IPS-18c (cell line): ENCODE measurements around the gene ANKH.
A peak's percentile ranks its signal among the peaks of the same experiment; 100 is the strongest.

ENCODE experiments used
- H3K4me3 ChIP-seq: 2 replicates; pipeline ENCODE4 v1.7.0; 2013; ENCODE audit warnings: low read depth, mild to moderate bottlenecking, low read length, moderate library complexity; ENCODE audit not compliant: insufficient read depth
- H3K9me3 ChIP-seq: one replicate; pipeline ENCODE4 v1.6.1; 2013; ENCODE audit warnings: mild to moderate bottlenecking, low read length, moderate library complexity; ENCODE audit not compliant: control insufficient read depth, insufficient read depth

ANKH gene

DNA sequence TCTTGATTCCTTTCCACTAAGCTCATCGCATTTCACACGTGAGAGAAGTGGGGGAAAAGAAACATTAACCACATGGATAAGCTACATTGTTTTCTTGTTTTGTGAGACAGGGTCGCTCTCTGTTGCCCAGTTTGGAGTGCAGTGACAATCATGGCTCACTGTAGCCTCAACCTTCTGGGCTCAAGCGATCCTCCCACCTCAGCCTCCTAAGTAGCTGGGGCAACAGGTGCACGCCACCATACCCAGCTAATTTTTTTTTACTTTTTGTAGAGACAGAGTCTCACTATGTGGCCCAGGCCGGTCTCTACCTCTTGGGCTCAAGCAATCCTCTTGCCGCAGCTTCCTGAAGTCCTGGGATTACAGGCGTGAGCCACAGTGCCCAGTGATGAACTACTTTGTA lies 204.3 kb downstream of the ANKH start:
- H3K4me3 ChIP-seq: no peak overlapping the region
- H3K9me3 ChIP-seq: no peaks in the 10 kb centered on the region

DNA sequence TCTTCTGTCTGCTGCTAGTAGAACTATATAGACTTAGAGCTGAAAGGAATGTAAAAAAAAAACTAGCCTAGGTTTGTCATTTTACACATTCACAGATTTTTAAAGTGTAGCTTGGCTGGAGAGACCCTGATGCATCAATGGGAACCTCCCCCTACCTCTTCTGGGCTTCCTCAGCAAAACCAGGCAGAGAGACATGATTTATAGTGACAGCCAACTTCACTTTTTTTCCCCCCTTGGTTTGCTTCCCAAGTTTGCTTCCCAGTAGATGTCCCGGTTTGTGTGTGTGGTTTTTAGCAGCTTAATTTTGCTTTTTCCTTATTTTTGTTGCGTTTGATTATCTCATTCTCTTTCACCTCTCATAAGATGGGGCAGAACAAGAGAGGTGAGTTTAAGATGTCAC lies 205.2 kb downstream of the ANKH start:
- Histone ChIP-seq H3K4me3 (no peak overlapping the region), H3K9me3 (no peaks in the 10 kb centered on the region)

DNA sequence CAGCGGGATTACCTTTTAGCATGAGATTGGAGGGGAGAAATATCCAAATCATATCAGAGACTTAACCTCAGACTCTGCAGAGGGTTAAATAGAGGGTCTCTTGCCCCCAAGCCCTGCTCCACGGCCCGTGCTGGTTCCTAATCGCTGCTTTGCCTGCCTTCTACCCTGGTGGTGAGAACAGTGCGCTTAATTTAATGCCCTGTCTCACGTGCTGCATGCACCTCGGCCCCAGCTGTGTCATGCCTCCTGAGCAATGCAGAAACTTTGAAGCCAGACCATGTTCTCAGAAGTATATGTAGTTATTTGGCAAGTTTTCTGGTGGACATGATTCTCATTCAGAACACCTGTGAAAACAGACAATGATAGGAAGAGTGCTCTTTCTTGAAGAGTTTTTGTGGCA lies 205.6 kb downstream of the ANKH start:
- H3K9me3 ChIP-seq: no peaks in the 10 kb centered on the region

DNA sequence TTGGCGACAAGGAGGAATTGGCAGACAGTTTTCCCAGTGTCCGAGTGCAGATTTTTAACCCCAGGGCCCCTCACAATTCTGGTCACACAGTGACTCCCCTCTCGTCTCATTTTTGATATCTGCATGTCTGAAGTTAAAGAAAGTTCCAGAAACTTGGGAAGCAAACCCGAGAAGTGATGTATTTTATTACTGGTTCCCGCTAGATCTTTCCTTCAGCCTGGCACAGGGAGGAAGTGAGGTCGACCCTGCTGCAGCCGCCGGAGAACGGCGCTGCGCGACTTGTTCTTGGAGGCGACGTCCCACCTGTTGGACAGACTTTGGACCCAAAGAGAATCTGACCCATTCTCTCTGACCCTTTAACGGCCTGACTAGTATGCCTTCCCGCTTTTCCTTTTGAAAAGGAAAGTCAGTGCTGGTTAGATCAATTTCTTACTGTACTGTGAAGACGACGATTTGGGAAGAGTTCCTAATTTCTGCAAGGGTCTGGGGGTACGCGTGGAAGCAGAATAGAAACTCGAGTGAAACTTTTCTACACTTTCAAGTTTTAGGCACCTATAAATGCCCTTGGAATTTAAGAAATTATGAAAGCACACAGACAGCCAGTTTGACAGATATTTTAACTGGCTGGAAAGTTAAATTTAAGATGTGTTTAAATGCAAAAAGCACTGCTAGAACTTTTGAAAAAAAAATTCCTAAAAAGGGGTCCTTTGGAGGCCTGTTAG lies 206.3 kb downstream of the ANKH start:
- no peaks in the 10 kb centered on the region for H3K9me3 ChIP-seq
- peak overlapping the region; percentile 84 for H3K4me3 ChIP-seq

More for the DNA sequence above, 205.6 kb downstream of the ANKH start:
- no peak overlapping the region for H3K4me3 ChIP-seq

DNA sequence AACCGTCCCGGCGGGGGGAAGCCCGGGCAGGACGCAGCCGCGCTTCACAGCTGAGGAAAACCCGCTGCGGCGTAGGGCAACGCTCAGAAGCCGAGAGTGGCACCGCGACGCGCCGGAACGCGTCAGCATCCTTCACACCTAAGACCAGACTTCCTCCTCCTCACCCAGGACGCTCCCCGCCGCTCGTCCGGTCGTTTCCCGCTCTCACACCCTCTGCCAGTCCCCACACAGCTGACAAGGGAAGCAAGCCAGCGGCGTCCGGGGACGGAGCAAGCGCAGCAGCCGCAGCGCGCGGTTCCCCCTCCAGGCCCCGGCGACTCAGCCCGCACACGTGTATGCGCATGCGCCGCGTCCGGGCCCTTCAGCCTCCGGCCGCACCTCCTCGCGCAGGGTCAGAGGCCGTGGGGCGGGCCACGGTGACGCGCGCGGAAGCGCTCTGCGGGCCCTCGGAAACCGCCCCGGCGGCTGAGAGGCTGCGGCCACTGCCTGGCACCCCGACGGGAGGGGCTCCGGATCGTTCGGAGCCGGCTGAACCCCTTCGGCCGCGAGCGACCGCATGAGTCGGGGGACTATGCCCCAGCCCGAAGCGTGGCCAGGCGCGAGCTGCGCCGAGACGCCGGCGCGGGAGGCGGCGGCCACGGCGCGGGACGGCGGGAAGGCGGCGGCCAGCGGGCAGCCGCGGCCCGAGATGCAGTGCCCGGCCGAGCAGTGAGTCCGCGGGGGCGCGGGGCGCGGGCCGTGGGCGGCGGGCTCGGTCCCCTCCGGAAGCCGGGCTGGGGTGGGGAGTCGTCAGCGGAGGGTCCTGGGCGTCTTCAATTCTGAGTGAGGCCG lies 207.1 kb downstream of the ANKH start, which contains the start of gene OTULIN:
OTULIN (plus strand) TSS at position 449 of the 831 bp plus-strand sequence; CDS start at position 557, 108 bp downstream.
- Histone ChIP-seq H3K9me3 (no peaks in the 10 kb centered on the region), H3K4me3 (peak within 1 kb of the TSS; percentile 84)

DNA sequence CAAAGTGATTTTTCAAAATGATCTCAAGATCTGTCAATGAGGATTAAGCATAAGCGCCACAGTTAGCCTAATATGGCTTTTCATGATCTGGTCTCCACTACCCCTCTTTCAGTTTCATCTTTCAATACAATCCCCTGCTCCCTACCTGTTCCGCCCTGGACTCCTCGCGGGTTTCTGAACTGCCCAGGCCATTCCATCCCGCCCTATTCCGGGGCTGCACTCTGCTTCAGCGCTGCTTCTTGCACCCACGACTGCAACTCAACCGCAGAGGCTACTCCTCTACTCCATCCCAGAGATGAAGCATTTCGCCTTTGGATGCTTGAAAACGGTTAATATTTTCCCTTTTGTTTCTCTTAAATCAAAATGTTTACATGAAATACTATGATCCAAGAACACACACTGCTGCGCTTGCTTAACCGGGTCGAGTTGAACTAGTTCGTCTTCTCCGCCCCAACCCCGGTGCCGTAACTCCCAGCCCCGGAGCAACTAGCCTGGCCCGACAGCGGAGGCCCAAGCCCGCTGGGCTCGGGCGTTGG lies 207.8 kb downstream of the ANKH start:
- Histone ChIP-seq H3K9me3 (no peaks in the 10 kb centered on the region), H3K4me3 (peak overlapping the region; percentile 84)

DNA sequence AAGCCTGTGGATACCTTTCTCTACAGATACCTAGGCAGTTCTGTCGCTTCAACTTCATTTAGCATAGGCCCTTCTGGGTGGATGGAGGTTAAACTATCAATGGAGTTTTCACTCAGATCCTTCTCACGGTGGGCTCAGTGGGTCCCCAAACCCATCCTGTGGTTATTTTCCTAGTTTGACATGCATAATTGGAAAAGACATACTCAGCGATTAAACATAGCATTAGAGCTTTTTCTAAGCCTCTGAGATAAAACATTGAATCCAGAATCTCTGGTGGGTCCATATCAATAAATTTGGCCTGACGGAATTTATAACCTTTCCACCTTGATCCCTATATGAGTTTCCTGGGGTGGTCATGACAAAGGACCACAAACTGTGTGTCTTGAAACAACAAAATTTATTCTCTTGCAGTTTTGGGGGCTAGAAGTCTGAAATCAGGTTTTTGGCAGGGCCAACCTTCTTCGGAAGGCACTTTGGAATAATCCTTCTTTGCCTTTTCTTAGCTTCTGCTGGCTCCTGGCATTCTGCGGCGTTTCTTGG lies 208.8 kb downstream of the ANKH start:
- H3K9me3 ChIP-seq: no peaks in the 10 kb centered on the region
- H3K4me3 ChIP-seq: no peak overlapping the region

DNA sequence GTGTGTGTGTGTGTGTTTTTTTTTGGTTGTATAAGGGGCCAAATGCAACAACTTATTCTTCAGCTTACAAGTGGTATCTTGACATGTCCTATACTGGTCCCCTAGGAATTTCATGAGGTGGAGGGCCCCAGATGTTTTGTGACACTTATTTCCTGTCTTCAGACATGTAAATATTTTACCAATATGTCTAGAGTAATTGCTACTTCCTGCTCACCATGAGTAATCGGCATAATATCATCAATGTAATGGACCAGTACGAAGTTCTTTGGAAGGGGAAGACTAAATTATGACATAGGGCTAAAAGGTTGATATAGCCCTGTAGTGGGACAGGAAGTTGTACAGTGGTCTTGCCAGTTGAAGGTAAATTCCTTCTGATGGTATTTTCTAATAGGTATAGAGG lies 210.7 kb downstream of the ANKH start:
- Histone ChIP-seq H3K4me3 (no peak overlapping the region), H3K9me3 (no peaks in the 10 kb centered on the region)

DNA sequence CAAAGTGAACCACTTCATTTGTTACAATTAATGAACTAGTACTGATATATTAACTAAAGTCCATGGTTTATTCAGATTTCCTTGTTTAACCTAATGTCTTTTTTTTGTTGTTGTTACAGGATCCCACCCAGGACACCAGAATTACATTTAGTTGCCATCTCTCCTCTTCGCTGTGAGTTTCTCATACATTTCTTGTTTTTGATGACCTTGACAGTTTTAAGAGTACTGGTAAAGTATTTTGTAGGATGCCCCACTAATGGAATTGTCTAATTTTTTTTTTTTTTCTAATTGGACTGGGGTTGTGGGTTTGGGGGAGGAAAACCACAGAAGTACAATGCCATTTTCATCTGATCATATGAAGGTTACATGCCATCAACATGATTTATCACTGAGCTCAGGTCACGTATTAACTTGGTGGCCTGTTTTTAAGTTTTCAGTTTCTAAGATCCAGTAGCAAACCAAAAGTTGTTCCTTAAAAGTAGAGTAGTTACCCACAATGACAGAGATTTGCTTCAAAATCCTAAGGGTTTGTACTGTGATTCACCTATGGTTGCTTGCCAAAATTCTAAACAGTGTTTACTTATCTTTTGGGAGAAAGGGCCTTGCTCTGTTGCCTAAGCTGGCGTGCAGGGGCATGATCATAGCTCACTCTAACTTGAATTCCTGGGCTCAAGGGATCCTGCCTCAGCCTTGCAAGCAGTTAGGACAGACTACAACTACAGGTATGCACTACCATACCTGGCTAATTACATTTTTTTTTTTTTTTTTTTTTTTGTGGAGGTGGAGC lies 211.6 kb downstream of the ANKH start:
- Histone ChIP-seq H3K4me3 (no peak overlapping the region), H3K9me3 (no peaks in the 10 kb centered on the region)

DNA sequence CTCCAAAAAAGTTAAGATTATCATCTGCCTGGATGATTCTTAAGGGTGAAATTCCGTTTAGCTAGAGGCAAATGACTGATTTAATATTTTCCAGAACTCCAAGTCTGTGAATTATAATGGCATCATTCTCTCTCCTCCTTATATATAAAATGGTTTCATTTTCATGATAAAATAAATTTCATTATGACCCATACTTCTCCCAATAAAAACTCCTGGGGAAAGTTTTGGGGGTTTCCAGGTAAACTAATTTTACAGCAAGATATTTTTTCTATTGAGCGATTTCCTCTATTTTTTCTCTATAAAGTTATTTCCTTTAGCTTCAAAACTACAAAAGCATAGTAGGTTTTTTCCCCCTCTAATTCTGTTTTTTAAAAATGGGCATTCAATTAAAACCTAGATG lies 214.7 kb downstream of the ANKH start:
- Histone ChIP-seq H3K4me3 (no peak overlapping the region), H3K9me3 (no peaks in the 10 kb centered on the region)

DNA sequence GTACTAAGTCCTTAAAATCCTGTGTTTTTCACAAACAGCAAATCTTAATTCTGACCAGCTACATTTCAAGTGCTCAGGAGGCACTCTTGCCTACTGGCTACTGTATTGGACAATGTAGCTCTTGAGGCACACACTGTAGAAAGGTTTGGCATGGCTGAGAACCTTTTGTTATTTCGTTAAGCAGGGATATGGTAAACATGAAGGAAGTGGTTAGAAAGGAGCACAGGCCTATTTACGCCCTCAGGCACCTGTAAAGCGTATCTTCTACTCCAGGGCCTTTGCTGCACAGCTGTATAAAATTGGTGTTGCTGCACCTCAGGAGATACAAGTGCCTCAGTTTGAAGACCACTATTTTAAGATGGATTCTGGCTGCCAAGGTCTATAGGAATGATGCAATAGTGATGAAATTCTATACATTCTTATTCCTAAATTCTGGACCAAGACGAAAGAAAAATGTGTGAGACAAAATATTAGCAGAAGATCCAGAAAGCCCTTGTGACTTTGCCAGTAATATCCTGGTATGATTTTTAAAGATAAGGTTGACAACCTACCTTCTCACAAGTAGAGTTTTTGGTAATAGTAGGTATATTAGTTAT lies 216.3 kb downstream of the ANKH start:
- Histone ChIP-seq H3K9me3 (no peaks in the 10 kb centered on the region), H3K4me3 (no peak overlapping the region)
